Immature natural killer cell (primary cell): Measurements from ENCODE around the gene PHRF1. TPM values are rescaled to one million over a fixed set of nuclear protein-coding genes. Genes with fewer than 3 reads are reported as not detected.

ENCODE experiments used
- DNase-seq, 3 donors: peaks; one replicate each; pipeline ENCODE4 v3.0.0; 2022; ENCODE audit warnings: mixed read lengths in 1 of 3
- H3K27ac Mint-ChIP-seq, 6 donors: one replicate each; pipeline ENCODE4 v1.8.0; 2020; ENCODE audit warnings: mixed read lengths in 6 of 6, mild to moderate bottlenecking in 5 of 6, inconsistent platforms in 4 of 6, moderate library complexity in 3 of 6
- H3K27me3 Mint-ChIP-seq, 3 donors: one replicate each; pipeline ENCODE4 v1.8.0; 2020 to 2021; ENCODE audit warnings: low read depth in 3 of 3, mild to moderate bottlenecking in 3 of 3, mixed read lengths in 3 of 3, moderate library complexity in 3 of 3, inconsistent platforms in 1 of 3
- H3K36me3 Mint-ChIP-seq, 3 donors: one replicate each; pipeline ENCODE4 v1.8.0; 2020; ENCODE audit warnings: mixed read lengths in 3 of 3, inconsistent platforms in 2 of 3, mild to moderate bottlenecking in 2 of 3
- H3K4me1 Mint-ChIP-seq, 2 donors: one replicate each; pipeline ENCODE4 v1.8.0; 2020; ENCODE audit warnings: inconsistent platforms in 2 of 2, mild to moderate bottlenecking in 2 of 2, mixed read lengths in 2 of 2, moderate library complexity in 1 of 2
- H3K4me3 Mint-ChIP-seq, 5 donors: one replicate each; pipeline ENCODE4 v1.8.0; 2020; ENCODE audit warnings: mild to moderate bottlenecking in 5 of 5, mixed read lengths in 5 of 5, inconsistent platforms in 3 of 5, moderate library complexity in 3 of 5
- H3K9me3 Mint-ChIP-seq, 6 donors: one replicate each; pipeline ENCODE4 v1.8.0; 2020; ENCODE audit warnings: mild to moderate bottlenecking in 6 of 6, mixed read lengths in 6 of 6, inconsistent platforms in 4 of 6, moderate library complexity in 3 of 6
- polyA plus RNA-seq, 3 donors: library from polyadenylated mRNA; unstranded; fragments of 300-500 nt; fragmentation: Illumina TruSeq; gene quantifications; one replicate each; pipeline ENCODE4 v1.2.3, GENCODE V29; 2021

PHRF1 gene
- polyA plus RNA-seq, 3 donors from 2014 or later, result 4.0 to 17.5 (median 5.4) TPM

DNA sequence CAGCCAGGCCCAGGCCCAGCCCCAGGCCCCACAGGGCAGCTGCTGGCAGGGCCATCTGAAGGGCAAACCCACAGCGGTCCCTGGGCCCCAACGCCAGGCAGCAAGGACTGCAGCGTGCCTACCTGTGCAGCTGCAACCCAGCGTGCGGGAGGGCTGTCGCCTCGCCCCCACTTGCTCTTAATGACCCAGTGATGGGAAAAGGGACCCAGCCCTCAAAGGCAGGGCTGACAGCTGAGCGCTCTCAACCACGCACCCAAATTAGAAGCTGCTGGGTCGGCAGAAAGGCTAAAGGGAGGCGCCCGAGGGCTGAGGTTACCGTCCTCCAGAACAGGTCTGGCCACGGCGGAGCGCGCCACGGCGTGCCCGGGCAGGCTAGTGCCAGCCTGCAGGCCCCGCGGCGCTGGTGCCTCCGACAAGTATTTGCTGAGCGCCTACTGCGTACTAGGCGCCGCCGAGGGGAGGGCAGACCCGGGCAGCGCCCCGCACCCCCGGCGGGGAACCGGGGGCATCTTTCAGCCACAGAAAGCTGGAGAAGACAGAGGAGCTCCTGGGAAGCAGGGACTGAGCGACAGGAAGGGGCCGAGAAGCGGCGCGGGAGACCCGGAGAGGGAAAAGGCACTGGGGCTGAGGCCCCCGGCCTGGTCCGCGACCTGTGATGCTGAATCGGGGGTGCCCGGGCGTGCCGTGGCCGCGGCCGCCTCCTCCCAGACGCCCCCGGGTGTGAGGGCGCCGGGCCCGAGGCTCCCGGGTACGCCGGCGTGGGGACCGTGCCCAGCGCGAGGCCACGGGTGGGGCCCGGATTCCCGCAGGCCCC lies 41.7 kb upstream of the PHRF1 start:
- Mint-ChIP-seq H3K36me3 (no peaks in the 10 kb centered on the region), H3K4me3 (peak overlapping the region; percentile 30 to 63 (median 55)), H3K27me3 (peaks cover 4 to 8% (median 5%) of the 10 kb centered on the region in 3 donors), H3K9me3 (no peaks in the 10 kb centered on the region), H3K27ac (no peak overlapping the region), H3K4me1 (peaks cover 6 to 20% of the 10 kb centered on the region in 2 donors)
- peak in 2 of 3 donors; percentile 18 to 32 for DNase-seq

DNA sequence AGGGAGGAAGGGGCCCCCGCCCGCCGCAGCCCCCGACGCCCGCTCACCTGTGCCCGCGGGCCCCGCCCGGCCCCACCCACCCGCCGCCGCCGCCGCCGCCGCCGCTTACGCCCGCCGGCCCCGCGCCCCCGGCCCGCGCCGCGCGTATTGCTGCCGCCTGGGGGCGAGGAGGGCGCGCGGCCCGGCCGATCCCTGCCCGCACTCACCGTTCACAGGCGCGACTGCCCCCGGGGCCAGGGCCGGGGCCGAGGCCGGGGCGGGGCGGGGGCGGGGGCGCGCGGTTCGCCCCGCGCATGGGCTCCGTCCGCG lies 41.1 kb upstream of the PHRF1 start:
- Mint-ChIP-seq H3K27ac (no peak overlapping the region), H3K9me3 (no peaks in the 10 kb centered on the region), H3K27me3 (peaks cover 4 to 8% (median 5%) of the 10 kb centered on the region in 3 donors), H3K4me3 (peak overlapping the region in 1 of 5 donors; percentile 12), H3K4me1 (peaks cover 6 to 20% of the 10 kb centered on the region in 2 donors), H3K36me3 (no peaks in the 10 kb centered on the region)
- no peak for DNase-seq

DNA sequence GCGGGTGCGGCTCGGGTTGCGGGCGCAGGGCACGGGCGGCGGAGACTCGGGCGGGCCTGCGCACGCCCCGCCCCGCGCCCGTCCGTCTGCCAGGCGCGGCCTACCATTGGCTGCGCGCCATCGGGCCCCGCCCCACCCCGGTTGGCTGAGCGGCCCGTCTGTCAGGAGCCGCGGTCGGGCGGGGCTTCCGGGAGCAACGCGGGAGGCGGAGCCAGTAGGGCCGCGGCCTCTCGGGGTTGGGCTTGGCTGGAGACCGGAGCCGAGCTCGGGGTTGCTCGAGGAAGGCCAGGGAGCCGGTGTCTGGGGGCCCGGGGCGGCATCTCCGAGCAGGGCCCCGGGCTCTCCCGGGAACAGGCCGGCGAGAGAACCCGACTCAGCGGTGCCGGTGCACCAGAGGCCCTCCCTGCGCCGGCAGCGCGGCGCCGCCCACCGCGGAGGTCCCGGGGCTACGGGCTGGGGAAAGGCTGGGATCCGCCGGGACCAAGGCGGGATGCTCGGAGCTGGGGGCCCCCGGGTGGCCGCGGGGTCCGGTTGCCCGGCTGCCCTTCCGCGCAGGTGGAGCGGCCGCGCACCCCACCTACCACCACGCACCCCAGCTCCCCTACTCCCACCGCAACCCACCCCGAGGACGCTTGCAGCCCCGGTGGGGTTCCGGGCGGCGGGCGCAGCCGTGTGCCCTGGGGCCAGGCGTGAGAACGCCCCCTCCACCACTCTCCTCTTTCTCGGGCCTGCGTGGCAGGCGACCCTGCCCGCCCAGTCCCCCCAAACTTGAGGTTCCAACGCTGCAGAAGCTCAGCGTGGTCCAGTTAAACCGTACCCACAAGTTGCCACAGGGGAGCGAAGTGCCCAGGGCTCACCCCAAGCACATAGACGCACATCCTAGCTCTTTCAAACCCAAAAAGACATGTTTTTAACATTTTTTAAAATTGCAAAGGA lies 40.5 kb upstream of the PHRF1 start, which contains the start of gene HRAS:
TSS of gene HRAS (minus strand) at position 58 of the 936 bp plus-strand sequence.
- Mint-ChIP-seq H3K36me3 (no peaks in the 10 kb centered on the region), H3K27ac (peak within 1 kb of the TSS; percentile 91 to 96 (median 94)), H3K27me3 (peaks cover 4 to 8% (median 5%) of the 10 kb centered on the region in 3 donors), H3K4me3 (peak within 1 kb of the TSS; percentile 86 to 95 (median 92)), H3K4me1 (peaks cover 6 to 20% of the 10 kb centered on the region in 2 donors), H3K9me3 (no peaks in the 10 kb centered on the region)
- DNase-seq, result peak; percentile 95 to 97 (median 97)

DNA sequence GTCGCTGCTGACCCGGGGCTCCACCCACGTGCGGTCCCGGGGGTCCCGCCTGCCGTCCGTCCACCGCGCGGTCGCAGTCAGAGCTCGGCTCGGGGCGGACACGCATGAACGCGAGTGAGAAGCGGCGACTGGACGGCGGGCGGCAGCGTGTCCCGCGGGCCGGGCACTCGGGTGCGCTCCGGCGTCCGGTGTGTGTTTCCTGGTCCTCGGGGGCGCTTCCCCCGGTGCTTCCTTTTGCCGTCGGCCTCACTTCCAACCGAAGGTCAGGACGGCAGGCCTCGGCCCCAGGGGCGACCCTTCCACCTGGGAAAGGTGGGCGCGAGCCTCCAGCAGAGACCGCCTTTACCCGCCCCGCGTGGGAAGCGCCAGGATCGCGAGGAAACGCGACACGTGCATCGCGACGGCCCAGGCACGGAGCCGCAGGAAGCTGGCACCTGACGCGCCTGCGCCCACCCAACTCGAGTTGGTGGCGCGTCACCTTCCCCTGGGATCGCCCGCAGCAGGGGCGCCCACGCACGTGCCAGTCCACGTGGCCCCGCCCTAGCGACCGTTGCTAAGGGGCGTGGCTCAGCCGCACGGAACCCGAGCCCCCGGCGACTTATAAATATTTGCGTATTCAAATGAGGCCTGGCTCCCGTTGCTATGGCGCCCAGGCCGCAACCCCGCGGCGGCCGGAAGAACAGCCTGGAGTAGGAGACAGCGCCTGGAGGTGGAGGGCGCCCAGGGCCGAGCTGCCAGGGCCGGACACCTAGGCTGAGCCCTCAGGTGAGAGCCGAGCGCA lies 39.2 kb upstream of the PHRF1 start, which contains the start of gene LRRC56:
TSS of gene LRRC56 (plus strand) at position 687 of the 781 bp plus-strand sequence. CDS start 3,158 bp downstream, outside the sequence.
- H3K4me1 Mint-ChIP-seq, result peaks cover 6 to 18% of the 10 kb centered on the region in 2 donors
- H3K27ac Mint-ChIP-seq, result peak within 1 kb of the TSS; percentile 91 to 96 (median 94)
- peak; percentile 87 to 90 (median 89) for DNase-seq
- no peaks in the 10 kb centered on the region for H3K9me3 Mint-ChIP-seq
- H3K36me3 Mint-ChIP-seq, result no peaks in the 10 kb centered on the region
- H3K27me3 Mint-ChIP-seq, result peaks cover 4 to 8% (median 5%) of the 10 kb centered on the region in 3 donors
- H3K4me3 Mint-ChIP-seq, result peak within 1 kb of the TSS; percentile 86 to 95 (median 92)

DNA sequence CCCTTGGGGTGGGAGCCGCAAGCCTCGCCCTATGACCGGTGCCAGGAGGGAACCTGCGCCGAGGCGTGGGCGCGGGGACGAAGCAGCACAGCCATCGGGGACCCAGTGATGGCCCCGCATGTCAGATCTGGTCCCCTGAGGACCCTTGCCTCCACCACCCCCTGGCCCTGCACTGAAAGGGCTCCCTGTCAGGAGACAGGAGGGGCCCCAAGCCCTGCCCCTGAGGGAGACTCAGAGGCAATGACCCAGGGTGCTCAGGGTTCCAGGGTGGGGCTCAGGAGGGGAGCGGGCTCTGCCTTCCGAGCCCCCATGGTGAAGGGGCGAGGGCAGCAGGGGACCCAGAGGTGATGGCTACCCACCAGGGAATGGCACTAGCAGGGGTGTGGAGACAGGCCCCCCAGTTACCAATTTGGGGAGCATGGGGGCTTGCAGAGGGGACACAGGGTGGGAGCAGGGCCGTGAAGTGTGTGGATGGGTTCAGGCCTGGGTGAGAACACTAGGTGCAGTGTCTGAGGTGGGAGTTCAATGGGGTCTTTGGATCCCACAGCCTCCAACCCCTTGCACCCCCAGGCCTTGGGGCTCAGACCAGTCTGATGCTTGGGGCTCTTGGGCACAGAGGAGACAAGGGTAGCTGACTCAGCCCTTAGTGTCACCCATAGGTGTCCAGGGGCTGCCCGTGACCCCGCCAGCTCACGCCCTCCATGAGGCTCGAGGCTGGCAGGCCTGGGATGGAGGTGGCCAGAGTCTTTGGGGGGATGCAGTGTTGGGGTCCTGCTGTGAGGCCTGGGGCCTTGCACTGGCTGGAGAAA lies 38.4 kb upstream of the PHRF1 start:
- H3K9me3 Mint-ChIP-seq, result no peaks in the 10 kb centered on the region
- H3K4me3 Mint-ChIP-seq, result peak overlapping the region; percentile 59 to 73 (median 61)
- peaks cover 4 to 8% (median 5%) of the 10 kb centered on the region in 3 donors for H3K27me3 Mint-ChIP-seq
- H3K36me3 Mint-ChIP-seq, result no peaks in the 10 kb centered on the region
- DNase-seq, result no peak
- H3K4me1 Mint-ChIP-seq, result peaks cover 6 to 18% of the 10 kb centered on the region in 2 donors
- H3K27ac Mint-ChIP-seq, result peak overlapping the region; percentile 23 to 83 (median 55)

DNA sequence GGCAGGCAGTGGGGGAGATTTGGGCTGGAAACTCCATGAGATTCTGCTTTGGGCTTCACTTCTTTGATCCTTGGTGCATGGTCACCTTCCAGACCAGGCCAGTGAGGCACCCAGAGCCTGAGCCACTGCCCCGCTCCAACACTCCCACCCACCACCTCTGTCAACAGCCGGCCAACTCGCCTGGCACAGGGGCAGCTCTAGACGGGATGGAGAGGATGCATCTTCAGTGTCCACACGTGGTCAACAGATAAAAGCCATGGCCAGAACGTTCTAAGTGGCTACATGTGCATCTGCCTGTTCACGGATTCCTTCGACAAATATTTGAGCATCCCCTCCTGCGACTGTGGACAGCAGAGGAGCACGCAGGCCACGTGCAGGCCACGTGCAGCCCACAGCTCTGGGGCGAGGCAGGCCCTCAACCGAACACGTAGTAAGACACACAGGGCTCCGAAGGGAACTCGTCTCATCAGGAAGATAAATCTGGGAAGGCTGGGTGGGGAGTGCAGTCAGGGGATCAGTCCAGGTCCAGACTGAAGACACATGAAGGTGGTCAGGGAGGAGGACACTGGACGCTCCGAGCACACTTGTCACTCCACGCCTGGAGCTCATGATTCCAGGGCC lies 37.7 kb upstream of the PHRF1 start:
- Mint-ChIP-seq H3K36me3 (no peaks in the 10 kb centered on the region), H3K9me3 (no peaks in the 10 kb centered on the region), H3K27ac (peak overlapping the region in 4 of 6 donors; percentile 21 to 83 (median 36)), H3K4me3 (peak overlapping the region in 2 of 5 donors; percentile 21 to 64), H3K27me3 (peaks cover 4 to 8% (median 5%) of the 10 kb centered on the region in 3 donors), H3K4me1 (peaks cover 6 to 18% of the 10 kb centered on the region in 2 donors)
- DNase-seq, result no peak

DNA sequence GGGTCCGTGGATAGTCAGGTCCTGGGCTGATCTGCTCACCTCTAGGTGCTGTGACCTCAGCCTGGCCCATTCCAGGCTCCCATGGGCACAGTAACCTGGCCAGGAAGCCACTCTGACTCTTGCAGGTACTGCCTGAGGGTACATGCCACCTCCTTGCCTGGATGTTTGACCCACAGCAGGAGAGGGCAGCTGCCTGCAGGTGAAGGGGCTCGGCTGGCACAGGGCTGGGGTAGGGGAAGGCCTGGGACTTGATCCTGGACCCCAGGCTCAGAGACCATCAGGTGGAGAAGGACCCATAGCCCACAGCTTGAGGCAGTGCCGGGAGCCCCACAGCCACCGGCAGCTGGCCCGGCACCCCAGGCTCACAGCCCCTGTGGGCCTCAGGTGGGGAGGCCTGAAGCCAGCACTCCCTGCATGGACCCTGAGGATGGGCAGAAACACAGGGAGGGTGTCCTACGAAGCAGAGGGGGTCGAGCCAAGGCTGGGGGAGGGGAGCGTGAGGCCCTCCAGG lies 36.2 kb upstream of the PHRF1 start:
- H3K4me3 Mint-ChIP-seq, result no peak overlapping the region
- peaks cover 4 to 8% (median 5%) of the 10 kb centered on the region in 3 donors for H3K27me3 Mint-ChIP-seq
- no peaks in the 10 kb centered on the region for H3K9me3 Mint-ChIP-seq
- H3K36me3 Mint-ChIP-seq, result no peaks in the 10 kb centered on the region
- peaks cover 6 to 18% of the 10 kb centered on the region in 2 donors for H3K4me1 Mint-ChIP-seq
- peak overlapping the region in 1 of 6 donors; percentile 17 for H3K27ac Mint-ChIP-seq
- DNase-seq, result no peak

DNA sequence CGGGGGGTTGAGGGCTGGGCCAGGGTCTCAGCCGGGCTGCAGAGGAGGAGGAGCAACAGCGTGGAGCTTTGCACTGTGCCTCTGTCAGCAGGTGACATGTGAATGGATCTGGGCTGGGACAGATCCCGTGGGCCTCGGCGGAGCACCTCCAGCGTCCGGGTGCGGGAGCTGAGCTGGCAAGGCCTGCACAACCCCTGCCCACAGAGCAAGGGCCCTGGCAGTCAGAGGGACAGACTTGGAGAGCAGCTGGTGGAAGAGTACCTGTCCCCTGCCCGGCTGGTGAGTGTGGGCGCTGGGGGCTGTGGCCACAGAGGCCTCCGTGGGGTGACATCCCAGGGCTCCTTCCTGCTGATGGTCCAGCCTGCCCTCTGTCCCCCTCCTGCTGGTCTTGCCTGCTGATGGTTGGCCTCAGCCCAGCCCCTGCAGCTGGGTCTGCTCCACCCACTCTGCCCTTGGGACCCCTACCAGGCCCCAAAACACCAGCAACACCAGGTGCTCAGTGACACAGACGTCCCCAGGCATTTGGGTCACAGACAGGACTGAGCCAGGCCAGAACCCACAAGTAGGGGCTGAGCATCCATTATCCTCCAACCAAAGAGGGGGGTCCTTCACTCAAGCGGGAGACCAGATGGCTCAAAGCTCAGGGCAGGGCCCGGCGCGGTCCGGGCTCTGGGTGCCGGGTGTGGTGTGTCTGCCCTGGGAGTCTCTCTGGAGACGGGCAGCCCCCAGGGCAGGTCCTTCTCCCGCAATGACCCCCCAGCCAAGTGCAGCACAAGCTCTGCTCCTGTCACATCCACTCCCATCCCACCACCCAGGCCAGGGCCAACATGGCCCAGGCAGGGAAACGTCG lies 35.5 kb upstream of the PHRF1 start:
- H3K27ac Mint-ChIP-seq, result no peak overlapping the region
- H3K4me1 Mint-ChIP-seq, result peaks cover 6 to 18% of the 10 kb centered on the region in 2 donors
- no peaks in the 10 kb centered on the region for H3K36me3 Mint-ChIP-seq
- DNase-seq, result no peak
- peaks cover 4 to 11% (median 5%) of the 10 kb centered on the region in 3 donors for H3K27me3 Mint-ChIP-seq
- H3K9me3 Mint-ChIP-seq, result no peaks in the 10 kb centered on the region
- no peak overlapping the region for H3K4me3 Mint-ChIP-seq

DNA sequence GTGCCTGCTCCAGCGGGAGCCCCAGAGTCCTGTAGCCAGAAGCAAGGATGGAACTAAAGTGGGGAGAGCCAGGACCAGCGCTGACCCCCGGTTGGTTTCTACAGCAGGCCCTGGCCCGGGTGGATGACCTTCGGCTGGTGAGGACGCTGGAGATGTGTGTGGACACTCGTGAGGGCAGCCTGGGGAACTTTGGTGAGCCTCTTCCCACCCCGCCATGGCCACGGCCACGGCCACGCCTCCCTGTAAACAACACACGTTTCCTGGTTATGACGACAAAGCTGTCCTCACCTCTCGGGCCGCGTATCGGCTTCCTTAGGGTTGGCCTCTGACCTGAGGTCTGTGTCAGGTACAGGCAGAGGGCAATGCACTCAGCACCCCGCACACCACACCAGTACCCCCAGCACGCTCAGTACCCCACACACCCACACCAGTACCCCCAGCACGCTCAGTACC lies 34.8 kb upstream of the PHRF1 start:
- H3K9me3 Mint-ChIP-seq, result peaks cover 0 to 2% (median 0%) of the 10 kb centered on the region in 6 donors
- H3K27me3 Mint-ChIP-seq, result peaks cover 2 to 6% (median 4%) of the 10 kb centered on the region in 3 donors
- no peak for DNase-seq
- H3K4me1 Mint-ChIP-seq, result peaks cover under 1 to 14% of the 10 kb centered on the region in 2 donors
- no peak overlapping the region for H3K27ac Mint-ChIP-seq
- H3K36me3 Mint-ChIP-seq, result no peaks in the 10 kb centered on the region
- H3K4me3 Mint-ChIP-seq, result no peak overlapping the region

DNA sequence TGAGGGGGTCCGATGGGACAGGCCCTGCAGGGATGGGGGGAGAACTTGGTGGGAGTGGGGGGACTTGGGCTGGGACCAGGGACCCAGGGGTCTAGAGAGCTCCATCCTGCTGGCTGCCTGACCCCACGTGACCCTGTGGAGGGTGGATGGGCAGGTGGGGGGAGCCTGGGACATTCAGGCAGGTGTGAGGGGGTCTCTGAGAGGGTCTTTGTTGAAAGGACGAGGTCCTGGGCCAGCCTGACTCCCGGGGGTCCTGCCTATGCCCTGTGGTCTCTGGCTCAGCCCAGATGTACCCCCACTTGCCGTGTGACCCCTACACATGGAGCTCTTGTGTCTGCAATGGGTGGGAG lies 31.5 kb upstream of the PHRF1 start:
- Mint-ChIP-seq H3K27me3 (peaks cover 0 to 2% (median 0%) of the 10 kb centered on the region in 3 donors), H3K4me3 (no peak overlapping the region), H3K36me3 (no peaks in the 10 kb centered on the region), H3K9me3 (peaks cover 0 to 2% (median 0%) of the 10 kb centered on the region in 6 donors), H3K27ac (no peak overlapping the region), H3K4me1 (no peaks in the 10 kb centered on the region)
- no peak for DNase-seq

DNA sequence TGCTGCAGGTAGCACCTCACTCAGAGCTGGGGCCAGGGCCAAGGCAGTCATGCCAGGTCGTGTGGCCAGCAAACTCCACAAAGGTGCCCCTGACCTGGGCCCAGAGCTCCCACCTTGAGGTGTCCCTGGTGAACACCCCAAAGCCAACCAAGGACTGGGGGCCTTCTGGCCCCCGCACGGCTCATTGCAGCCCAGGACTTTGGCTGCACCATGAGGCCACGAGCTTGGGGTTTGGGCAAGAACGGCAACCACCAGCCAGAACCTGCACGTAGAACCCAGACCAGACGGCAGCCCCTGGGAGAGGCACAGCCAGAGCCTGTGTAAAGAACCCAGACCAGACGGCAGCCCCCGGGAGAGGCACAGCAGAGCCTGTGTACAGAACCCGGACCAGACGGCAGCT lies 31.1 kb upstream of the PHRF1 start:
- Mint-ChIP-seq H3K27me3 (peaks cover 0 to 2% (median 0%) of the 10 kb centered on the region in 3 donors), H3K27ac (no peak overlapping the region), H3K36me3 (no peaks in the 10 kb centered on the region), H3K9me3 (peaks cover 0 to 2% (median 0%) of the 10 kb centered on the region in 6 donors), H3K4me1 (no peaks in the 10 kb centered on the region), H3K4me3 (no peak overlapping the region)
- no peak for DNase-seq
